Renal cortical epithelial cell (primary cell): ENCODE results near the gene FCHSD2. TPM values are rescaled to one million over a fixed set of nuclear protein-coding genes. Genes with fewer than 3 reads are reported as not detected.
"Not testable (repeated sequence)": the region's sequence is repeated elsewhere in the genome, so short reads cannot be mapped to it uniquely, and the experiment has no call there.

Experiments
- DNase-seq: peaks from one replicate; pipeline ENCODE4 v3.0.0-alpha.2; 2011; ENCODE audit warnings: low read depth
- total RNA-seq: library from RNA; depleted of rRNA; stranded (reverse); fragments of >200 nt; gene quantifications from 2 replicates; pipeline ENCODE4 v1.2.3, GENCODE V29; 2014

Gene FCHSD2
- total RNA-seq, 1 donor from 2014 or later = 21.5 TPM

DNA sequence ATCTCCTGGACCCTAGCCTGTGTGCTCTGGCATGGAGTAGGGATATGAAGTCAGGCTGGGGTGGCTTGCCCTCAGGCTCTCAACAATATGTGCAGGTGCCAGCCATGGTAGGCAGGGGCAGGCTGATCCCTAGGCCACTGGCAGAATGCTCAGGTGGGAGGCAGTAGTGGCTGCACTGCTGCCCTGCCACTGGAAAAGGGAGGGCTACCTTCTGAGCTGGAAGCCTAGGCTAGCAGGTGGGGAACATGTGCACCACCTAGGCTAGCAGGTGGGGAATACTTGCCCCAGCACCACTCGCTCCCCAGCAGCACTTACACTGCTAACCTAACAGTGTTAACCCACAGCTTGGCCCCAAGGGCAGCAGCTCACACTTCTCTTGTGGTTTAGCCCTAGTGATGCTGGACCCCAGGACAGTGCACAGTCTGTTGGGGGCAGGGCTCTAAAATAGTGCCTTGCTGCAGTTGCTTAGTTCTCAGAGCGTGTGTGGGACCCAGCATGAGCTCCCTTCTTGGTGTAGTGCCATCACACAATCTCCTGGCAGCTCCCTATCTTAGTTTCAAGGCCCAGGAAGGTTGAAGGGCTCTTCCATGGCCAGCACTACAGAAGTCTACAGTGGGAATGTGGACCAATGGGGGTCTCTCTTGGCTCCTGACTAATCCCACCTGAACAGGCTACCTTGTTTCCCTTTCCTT is 130.8 kb downstream of the FCHSD2 start:
- no peak for DNase-seq

DNA sequence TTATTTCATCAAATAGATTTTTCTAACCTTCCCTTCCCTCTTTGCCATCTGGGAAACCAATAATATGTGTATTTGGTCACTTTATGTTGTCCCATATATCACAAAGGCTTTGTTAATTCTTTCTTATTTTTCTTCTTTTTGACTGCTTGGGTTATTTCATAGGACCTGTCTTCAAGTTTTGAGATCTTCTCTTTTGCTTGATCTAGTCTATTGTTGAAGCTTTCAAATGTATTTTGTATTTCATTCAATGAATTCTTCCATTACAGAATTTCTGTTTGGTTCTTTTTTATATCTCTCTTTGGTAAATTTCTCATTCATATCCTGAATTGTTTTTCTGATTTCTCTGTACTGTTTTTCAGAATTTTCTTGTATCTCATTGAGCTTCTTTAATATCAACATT is 132.1 kb downstream of the FCHSD2 start:
- no peak for DNase-seq

DNA sequence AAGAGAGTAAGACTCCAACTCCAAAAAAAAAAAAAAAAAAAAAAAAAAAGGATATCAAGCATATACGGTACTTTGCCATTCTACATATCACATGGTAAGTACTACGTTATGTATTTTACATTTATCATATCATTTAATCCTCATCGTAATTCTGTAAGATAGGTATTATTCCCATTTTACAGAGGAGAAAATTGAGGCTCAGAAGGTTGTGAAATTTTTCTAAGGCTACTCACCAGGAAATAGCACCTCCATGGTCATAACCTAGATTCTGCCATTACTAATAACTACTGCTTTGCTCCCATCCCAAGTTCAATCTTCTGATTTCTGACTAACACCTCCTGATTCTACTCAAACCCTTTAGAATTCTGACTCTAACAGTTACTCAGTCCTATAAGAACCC is 138.0 kb downstream of the FCHSD2 start:
- no peak for DNase-seq

DNA sequence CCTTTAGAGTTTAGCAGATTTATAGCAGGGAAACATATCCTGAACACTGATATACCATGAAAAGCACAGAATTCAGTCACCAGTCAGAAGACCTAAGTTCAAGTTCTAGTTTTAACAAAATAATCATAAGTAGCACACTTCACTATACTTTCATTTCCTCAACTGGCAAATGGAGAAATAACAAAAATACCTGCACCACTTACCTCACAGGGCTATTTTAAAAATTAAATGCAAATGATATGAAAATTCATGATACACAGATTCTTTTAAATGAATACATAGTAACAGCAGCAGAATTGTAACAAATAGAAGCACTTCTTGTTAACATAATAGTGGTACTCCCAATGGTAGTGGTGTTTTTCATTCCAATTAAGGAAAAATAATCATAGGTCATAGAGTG is 139.0 kb downstream of the FCHSD2 start:
- DNase-seq = no peak

DNA sequence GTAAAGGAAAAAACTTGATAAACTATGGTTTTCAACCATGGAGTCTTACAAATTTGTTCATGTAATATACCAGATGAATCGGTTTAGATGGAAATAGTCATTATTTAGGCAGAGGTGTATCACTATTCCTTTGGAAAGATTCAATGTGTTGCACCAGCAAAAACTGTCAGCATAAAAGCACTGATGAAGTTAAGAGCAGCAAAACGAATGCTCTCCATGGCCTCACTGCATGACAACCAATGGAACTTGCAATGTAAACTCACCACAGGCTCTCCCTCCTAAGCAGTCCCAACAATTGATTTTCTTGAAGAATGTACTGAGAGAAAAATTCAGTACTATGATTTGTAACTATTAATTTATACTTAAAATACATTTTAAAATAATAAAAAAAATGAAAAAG is 139.9 kb downstream of the FCHSD2 start:
- DNase-seq = no peak

DNA sequence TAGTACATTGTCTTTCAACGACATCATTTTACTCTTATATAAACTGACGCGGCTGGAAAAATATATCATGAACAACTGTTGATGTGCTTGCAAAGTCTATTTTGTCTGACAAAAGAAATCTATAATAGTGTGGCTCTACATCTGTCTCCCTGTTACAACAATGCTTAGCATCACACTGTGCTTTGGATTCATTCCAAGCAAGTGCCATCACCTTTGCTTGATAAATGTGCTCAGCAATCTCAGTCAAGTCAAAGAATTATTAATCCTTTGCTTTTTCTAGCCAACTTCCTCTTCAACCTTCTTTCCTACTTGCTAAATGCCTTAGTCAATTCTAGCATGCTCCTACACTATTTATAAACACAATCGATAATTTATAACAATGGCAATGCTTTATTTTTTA is 140.5 kb downstream of the FCHSD2 start:
- DNase-seq = peak; percentile 57

DNA sequence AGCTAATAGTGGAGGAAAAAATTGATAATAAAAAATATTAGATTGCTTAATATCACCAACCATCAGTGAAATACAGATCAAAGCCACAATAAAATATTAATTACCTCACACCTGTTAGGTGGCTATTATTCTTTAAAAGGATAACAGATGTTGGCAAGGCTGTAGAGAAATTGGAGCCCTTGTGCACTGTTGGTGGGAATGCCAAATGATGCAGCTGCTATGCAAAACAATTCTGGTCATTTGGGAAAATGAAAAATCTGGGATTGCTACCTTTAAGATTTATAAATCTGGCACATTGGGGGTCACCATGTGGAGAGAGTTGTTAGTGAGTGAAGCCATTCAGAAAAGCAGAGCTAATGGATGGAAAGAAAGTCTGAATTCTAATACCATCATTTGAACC is 143.4 kb downstream of the FCHSD2 start:
- no peak for DNase-seq

DNA sequence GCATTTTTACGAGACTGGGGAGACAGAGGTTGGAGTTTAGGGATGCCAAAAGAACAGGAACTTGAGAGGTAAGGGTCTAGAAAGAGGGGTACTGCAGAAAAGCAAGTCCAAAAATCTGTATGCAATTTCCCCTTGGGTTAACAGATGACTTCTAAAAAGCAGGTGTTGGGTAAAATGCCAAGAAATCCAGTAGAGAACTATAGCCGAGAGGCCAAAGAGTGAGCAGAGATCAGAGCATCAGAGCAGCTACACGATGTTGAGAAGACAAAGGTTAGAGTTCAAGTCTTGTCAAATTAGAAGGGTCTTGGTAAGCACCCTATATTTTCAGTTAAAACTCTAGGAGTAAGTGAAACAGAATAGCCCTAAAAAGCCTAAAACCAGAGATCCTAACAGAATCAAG is 145.2 kb downstream of the FCHSD2 start:
- no peak for DNase-seq

DNA sequence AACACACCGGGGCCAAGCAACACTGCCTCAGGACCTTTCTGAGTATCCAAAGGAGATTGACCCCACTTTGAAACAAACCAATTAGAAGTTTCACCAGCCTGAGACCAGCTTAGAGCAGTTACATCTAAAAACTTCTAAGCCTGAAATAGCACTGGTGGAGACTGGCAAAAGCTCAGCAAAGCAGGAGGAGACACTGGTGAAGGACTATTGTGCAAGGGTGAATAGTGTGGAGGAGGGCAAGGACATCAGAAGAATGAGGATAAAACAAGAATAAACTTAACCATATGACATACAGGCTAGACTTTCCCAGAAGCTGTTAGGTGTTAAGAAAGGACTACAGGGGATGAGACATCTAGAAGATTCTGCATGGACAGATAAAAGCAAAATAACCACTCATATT is 152.4 kb downstream of the FCHSD2 start:
- DNase-seq = peak; percentile 30

DNA sequence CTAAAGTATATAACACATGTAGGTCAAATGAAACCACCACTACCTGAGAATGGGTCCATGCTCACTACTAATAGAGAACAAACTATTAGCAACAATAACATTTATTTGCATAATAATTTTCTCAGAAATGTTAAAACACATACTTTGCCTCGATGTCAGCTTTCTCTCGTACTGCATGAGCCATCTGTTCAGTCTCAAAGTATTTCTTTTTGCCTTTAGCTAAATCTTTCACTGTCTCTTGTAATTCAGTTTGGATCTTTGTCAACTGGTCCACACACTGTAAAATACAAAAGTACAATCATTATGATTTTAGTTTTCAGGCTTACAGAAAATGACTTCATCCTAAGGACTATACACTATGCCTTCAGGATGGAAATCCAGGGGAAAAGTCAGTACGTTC is 153.3 kb downstream of the FCHSD2 start:
- DNase-seq = no peak

DNA sequence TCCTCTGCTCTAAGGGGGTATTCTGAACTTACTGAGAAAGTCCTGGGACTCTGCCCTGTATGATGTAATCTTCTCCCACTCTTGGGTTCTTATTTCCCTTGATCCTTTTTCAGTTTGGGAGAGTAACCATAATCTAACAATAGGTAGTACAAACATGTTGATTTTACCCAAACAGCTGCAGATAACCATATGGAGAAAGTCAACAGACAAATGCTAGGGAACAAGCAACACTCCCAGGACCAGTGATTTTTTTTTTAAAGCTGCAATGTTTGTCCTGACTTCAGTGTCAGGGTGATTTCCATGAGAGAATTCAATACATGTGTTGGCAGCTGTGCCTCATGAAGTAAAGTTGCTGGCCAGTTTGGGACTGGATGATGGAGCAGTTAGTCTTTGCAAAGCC is 156.5 kb downstream of the FCHSD2 start:
- no peak for DNase-seq

DNA sequence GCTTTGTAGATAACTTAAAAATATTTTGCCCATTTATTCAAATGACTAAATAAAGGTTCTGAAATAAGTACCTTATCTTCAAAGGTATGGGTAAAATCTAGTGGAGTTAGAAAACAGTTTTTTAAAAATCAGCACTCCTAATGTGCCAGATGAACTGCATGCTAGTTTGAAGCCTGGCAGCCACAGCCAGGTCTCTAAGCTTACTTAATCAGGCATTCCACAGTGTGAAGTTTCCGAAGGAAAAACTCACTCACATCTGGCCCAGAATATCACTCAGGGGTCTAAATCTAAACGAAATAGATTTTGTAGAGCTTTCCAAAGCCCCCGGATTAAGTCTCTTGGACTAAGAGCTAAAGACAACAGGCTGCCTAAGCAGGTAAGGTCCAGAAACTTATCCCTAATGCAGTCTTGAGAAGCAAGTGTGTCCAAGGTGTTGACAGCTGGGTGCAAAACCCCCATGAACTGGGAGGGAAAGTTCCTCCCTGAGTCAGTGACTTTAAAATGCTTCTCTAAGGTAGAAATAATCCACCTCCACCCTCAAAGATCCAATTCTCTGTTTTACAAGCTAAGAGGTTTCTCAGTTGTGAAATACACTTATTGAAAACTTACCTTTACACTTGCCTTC is 157.6 kb downstream of the FCHSD2 start:
- DNase-seq = no peak

DNA sequence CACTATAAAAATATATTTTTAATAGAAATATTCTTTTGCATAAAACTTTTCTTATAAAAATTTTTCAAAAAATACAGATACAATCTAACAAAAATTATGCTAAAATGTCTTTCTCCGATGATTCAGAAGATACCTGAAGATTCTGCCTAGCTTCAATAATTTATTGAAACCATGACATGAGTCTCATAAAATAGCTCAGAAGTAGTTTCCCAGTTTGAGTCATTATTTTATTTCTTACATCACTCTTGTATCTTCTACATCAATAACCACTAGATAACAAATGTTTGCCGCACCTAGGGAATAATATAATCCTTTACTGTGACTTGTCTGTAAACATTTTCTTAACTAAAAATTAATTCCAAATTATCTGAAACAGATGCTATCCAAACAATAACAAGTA is 158.6 kb downstream of the FCHSD2 start:
- DNase-seq = no peak

DNA sequence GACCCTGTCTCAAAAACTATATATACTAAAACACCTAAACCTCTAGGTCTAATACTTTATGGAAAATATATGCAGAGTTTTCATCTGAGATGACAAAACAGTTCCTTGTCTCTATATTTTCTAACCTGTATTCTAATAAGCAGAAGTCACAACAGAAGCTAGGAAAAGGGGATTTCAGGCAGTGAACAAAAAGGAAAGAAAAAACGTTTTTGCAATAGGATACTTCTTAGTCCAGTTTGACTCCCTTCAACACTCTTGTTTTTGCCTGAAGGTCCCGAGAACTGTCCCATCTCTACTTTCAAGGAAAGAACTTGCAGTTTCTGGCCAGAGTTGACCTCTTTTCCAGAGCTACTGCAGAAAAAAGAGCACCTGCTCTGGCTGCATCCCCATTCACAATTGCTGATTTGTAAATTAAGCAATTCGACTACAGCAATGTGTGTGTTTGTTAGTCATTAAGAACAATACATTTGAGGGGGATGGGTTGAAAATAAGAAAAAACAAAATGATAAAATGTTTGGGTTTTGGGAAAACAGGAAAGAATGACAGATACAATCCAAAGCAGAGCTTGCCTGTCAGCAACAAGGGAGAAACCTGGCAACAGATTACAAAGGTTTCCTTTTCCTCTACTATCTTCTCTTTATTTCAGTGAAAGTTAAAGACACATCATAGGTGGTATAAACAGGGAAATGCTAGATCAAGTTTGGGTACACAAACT is 160.0 kb downstream of the FCHSD2 start:
- DNase-seq = no peak

DNA sequence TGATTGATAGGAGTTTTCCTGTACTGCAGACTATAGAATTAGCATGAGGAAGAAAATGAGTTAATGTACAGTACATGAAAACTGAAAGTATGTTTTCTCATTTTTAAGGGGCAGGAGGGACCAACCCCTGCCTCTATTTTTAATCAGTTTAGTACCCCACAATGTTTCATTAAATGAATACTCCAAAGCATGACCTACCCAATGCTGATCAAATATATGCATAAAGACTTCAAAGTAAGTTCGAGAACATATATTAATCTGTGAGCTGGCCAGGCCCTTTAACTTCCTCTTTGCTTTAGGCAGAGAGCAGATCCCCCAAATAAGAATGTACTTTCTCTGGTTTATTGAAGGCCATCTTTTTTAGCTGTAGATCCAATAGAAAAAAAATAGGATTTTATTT is 161.0 kb downstream of the FCHSD2 start:
- no peak for DNase-seq

DNA sequence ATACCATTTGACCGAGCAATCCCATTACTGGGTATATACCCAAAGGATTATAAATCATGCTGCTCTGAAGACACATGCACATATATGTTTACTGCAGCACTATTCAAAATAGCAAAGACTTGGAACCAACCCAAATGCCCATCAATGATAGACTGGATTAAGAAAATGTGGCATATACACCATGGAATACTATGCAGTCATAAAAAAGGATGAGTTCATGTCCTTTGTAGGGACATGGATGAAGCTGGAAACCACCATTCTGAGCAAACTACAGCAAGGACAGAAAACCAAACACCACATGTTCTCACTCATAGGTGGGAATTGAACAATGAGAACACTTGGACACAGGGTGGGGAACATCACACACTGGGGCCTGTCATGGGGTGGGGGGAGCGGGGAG is 164.3 kb downstream of the FCHSD2 start:
- not testable (repeated sequence) for DNase-seq

DNA sequence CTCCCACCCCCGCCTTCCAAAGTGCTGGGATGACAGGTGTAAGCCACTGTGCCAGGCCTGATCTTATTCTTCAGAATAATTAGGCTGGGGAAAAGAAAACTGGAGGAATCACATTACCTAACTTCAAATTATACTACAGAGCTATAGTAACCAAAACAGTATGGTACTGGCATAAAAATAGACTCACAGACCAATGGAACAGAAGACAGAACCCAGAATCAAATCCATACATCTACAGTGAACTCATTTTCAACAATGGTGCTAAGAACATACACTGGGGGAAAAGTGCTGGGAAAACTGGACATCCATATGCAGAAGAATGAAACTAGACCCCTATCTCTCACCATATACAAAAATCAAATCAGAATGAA is 165.6 kb downstream of the FCHSD2 start:
- not testable (repeated sequence) for DNase-seq

DNA sequence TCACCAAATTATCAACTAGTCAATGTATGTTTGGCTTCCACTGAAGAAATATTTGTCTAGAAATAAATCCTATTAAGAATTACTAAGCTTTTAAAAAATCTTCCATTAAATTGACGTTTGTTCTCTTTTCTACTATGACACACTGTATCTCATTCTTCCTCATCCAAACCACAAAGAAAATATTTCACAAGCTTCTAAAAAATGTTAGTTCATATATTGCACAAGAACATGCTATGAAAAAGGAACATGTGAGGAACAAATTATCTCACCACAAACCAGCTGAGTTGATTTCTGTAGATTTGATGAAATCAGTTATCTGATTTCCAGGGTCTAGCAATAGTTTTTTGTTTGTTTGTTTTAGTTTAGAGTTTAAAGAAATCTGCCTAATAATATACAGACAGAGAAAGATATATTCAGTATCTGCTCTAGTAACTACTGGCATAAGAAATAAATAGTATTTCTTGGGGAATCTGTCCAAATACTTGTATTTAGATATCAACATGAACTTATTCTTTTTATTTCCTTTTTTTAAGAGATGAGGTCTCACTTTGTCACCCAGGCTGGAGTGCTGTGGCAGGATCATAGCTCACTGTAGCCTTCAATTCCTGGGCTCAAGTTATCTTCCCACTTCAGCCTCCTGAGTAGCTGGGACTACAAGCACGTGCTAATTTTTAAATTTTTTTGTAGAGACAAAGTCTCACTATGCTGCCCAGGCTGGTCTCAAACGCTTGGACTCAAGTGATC is 166.2 kb downstream of the FCHSD2 start:
- peak; percentile 64 for DNase-seq

DNA sequence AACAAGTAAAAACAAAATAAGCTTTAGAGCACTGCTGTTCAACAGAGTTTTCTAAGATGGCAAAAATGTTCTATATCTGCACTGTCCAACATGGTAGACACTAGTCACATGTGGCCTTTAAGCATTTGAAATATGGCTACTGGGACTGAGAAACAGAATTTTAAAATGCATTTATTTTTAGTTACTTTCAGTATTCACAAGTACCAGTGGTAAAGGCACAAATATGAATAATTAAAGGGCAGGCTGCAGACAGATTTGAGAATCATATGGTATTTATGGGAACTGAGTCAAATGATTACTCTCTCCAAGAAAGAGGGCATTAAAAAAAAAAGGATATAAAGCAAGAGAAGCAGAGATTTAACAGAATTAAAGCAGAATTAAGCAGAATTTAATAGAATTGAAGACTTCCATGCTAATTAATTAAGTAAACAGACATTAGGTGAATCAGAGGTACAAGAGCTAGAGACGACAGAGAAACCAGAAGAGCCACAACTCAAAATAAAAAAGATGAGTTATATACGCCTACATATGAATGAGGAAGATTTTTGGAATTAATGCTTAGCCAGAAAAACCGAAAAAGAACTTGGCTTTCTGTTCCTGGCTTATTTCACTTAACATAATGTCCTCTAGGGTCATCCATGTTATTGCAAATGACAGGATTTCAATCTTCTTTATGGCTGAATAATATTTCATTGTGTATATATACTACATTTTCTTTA is 167.5 kb downstream of the FCHSD2 start:
- DNase-seq = no peak

DNA sequence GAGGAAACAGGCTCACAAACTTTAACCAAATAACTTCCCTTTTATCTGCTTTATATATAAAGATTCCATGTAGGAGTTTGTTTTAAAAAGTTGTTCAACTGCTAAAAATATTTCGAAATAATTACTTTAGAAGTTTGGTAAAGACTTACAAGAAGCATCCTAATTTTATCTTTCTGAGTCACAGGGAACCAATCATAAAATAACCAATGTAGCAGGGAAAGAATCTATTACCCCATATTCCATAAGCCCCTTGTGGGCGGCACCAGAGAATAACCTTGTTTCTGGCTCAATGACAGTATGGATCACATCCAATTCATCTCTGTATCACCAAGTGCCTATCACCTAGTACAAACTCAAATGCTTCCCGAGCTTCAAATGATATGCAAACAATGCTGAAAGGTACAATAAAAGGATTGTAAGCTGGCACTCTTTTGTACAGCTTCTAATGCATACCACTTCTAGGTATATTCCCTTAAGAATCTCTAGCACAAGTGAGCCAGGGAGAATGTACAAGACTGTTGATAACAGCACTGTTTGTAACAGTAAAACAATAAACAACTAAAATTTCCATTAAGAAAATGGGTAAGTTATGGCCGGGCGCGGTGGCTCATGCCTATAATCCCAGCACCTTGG is 169.5 kb downstream of the FCHSD2 start:
- DNase-seq = no peak

DNA sequence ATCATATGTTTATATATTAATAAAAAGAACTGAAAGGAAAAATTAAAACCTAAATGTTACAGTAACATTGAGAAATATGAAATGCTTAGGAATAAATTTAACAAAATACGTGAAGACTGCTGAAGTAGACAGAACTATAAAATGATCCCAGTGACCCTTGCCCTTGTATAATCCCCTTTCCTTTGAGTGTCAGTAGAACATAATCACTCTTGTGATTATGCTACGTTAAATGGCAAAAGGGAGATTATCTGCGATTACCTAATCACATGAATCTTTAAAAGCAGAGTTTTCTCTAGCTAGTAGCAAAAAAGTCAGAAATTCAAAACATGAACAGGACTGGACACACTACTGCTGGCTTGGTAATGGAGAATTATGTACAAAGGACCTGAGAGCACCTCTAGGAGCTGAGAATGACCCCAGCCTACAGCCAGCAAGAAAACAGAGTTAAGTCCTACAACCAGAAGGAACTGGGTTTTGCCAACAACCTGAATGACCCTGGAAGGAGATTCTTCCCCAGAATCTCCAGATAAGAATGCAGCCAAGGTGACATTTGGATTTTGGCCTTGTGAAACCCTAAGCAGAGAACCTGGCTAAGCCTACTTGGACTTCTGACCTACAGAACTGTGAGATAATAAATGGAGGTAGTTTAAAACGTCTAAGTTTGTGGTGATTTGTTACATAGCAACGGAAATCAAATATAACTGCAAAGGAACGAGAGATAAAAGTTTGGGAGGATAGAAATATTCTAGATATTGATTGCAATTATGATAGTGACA is 170.7 kb downstream of the FCHSD2 start:
- no peak for DNase-seq
